ENCODE results near the gene ACAP3. TPM values are rescaled to one million over a fixed set of nuclear protein-coding genes. Genes with fewer than 3 reads are reported as not detected.

The ACAP3 gene
- total RNA-seq, 1 donor from 2014 or later = 49.7 TPM

DNA sequence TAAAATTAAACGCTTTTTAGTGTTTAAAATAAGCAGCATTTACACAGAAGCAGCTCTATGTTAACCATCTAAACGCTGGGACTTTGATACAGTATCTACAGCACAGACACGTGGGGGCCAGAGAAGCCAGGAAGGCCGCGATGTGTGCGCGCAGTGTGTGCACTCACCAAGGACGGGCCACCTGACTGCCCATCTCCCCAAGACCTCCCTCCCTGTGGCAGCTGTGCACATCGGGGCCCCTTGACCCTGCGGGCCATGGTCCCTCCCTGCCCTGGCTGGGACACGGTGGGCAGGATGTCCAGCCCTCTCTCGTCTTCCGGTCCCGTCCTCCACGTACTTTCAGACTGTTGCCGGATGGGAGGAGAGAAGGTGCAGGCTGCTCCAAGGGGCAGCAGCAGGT lies 27.6 kb upstream of the ACAP3 start:
- TF ChIP-seq, protein P1, sequence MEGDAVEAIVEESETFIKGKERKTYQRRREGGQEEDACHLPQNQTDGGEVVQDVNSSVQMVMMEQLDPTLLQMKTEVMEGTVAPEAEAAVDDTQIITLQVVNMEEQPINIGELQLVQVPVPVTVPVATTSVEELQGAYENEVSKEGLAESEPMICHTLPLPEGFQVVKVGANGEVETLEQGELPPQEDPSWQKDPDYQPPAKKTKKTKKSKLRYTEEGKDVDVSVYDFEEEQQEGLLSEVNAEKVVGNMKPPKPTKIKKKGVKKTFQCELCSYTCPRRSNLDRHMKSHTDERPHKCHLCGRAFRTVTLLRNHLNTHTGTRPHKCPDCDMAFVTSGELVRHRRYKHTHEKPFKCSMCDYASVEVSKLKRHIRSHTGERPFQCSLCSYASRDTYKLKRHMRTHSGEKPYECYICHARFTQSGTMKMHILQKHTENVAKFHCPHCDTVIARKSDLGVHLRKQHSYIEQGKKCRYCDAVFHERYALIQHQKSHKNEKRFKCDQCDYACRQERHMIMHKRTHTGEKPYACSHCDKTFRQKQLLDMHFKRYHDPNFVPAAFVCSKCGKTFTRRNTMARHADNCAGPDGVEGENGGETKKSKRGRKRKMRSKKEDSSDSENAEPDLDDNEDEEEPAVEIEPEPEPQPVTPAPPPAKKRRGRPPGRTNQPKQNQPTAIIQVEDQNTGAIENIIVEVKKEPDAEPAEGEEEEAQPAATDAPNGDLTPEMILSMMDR (IDR thresholded peaks at IDR 0.05; ENCODE audit: borderline replicate concordance) = no peak
- Histone ChIP-seq H3K4me3 (no peak overlapping the region), H3K27ac (replicated peaks) (no peak overlapping the region), H3K27me3 (ENCODE audit: low read depth) (no peaks in the 10 kb centered on the region), H3K9me3 (replicated peaks) (no peaks in the 10 kb centered on the region), H3K36me3 (peaks cover 46% of the 10 kb centered on the region), H3K4me1 (peaks cover 13% of the 10 kb centered on the region)
- intact Hi-C loops (cut with micrococcal nuclease) = no loop called here
- no peak for DNase-seq

DNA sequence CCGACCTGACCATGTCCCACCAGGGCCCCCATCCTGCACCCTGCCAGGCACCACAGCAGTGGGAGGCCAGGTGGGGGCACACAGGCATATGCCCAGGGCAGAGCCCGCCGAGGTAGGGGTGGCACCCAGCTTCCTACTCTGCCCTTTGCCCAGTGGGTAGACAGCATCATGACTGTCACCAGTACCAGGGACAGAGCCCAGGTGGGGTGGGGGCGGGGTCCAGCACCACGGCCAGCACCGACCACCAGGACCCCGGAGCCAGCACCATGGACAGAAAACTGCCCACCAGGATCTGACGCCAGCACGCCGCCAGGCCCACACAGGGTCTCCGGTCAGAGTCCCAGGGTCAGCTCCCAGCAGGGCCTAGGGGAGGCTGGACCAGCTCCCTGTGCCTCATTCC lies 27.1 kb upstream of the ACAP3 start:
- Histone ChIP-seq H3K27me3 (ENCODE audit: low read depth) (no peaks in the 10 kb centered on the region), H3K27ac (replicated peaks) (no peak overlapping the region), H3K36me3 (peaks cover 41% of the 10 kb centered on the region), H3K9me3 (replicated peaks) (no peaks in the 10 kb centered on the region), H3K4me1 (peaks cover 17% of the 10 kb centered on the region), H3K4me3 (no peak overlapping the region)
- DNase-seq = no peak
- intact Hi-C loops (cut with micrococcal nuclease) = no loop called here
- TF ChIP-seq, protein P1 (IDR thresholded peaks at IDR 0.05; ENCODE audit: borderline replicate concordance) = no peak

DNA sequence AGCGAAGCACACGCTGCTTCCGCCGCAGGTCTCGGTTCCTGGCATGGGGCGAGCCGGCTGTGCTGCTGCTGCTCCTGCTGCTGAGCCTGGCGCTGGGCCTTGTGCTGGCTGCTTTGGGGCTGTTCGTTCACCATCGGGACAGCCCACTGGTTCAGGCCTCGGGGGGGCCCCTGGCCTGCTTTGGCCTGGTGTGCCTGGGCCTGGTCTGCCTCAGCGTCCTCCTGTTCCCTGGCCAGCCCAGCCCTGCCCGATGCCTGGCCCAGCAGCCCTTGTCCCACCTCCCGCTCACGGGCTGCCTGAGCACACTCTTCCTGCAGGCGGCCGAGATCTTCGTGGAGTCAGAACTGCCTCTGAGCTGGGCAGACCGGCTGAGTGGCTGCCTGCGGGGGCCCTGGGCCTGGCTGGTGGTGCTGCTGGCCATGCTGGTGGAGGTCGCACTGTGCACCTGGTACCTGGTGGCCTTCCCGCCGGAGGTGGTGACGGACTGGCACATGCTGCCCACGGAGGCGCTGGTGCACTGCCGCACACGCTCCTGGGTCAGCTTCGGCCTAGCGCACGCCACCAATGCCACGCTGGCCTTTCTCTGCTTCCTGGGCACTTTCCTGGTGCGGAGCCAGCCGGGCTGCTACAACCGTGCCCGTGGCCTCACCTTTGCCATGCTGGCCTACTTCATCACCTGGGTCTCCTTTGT lies 26.0 kb upstream of the ACAP3 start:
- intact Hi-C loops (cut with micrococcal nuclease) = no loop called here
- no peak for DNase-seq
- H3K27ac ChIP-seq (replicated peaks) = no peak overlapping the region

DNA sequence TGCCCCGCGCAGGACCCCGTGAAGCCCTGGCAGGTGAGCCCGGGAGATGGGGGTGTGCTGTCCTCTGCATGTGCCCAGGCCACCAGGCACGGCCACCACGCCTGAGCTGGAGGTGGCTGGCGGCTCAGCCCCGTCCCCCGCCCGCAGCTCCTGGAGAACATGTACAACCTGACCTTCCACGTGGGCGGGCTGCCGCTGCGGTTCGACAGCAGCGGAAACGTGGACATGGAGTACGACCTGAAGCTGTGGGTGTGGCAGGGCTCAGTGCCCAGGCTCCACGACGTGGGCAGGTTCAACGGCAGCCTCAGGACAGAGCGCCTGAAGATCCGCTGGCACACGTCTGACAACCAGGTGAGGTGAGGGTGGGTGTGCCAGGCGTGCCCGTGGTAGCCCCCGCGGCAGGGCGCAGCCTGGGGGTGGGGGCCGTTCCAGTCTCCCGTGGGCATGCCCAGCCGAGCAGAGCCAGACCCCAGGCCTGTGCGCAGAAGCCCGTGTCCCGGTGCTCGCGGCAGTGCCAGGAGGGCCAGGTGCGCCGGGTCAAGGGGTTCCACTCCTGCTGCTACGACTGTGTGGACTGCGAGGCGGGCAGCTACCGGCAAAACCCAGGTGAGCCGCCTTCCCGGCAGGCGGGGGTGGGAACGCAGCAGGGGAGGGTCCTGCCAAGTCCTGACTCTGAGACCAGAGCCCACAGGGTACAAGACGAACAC lies 25.2 kb upstream of the ACAP3 start:
- Histone ChIP-seq H3K27ac (replicated peaks) (no peak overlapping the region), H3K9me3 (replicated peaks) (no peaks in the 10 kb centered on the region), H3K27me3 (ENCODE audit: low read depth) (no peaks in the 10 kb centered on the region), H3K36me3 (peaks cover 35% of the 10 kb centered on the region), H3K4me1 (peaks cover 30% of the 10 kb centered on the region), H3K4me3 (no peak overlapping the region)
- intact Hi-C loops (cut with micrococcal nuclease) = no loop called here
- TF ChIP-seq, protein P1 (IDR thresholded peaks at IDR 0.05; ENCODE audit: borderline replicate concordance) = no peak
- no peak for DNase-seq

More for the DNA sequence above, 26.0 kb upstream of the ACAP3 start:
- Histone ChIP-seq H3K27me3 (ENCODE audit: low read depth) (no peaks in the 10 kb centered on the region), H3K4me1 (peaks cover 22% of the 10 kb centered on the region), H3K9me3 (replicated peaks) (no peaks in the 10 kb centered on the region), H3K36me3 (peaks cover 35% of the 10 kb centered on the region), H3K4me3 (no peak overlapping the region)
- TF ChIP-seq, protein P1 (IDR thresholded peaks at IDR 0.05; ENCODE audit: borderline replicate concordance) = no peak

DNA sequence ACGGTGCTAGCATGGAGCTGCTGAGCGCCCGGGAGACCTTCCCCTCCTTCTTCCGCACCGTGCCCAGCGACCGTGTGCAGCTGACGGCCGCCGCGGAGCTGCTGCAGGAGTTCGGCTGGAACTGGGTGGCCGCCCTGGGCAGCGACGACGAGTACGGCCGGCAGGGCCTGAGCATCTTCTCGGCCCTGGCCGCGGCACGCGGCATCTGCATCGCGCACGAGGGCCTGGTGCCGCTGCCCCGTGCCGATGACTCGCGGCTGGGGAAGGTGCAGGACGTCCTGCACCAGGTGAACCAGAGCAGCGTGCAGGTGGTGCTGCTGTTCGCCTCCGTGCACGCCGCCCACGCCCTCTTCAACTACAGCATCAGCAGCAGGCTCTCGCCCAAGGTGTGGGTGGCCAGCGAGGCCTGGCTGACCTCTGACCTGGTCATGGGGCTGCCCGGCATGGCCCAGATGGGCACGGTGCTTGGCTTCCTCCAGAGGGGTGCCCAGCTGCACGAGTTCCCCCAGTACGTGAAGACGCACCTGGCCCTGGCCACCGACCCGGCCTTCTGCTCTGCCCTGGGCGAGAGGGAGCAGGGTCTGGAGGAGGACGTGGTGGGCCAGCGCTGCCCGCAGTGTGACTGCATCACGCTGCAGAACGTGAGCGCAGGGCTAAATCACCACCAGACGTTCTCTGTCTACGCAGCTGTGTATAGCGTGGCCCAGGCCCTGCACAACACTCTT lies 24.5 kb upstream of the ACAP3 start:
- no peaks in the 10 kb centered on the region for H3K27me3 ChIP-seq (ENCODE audit: low read depth)
- H3K4me1 ChIP-seq = peaks cover 37% of the 10 kb centered on the region
- intact Hi-C loops (cut with micrococcal nuclease) = no loop called here
- no peak overlapping the region for H3K27ac ChIP-seq (replicated peaks)
- H3K4me3 ChIP-seq = no peak overlapping the region
- no peak for DNase-seq
- H3K36me3 ChIP-seq = peaks cover 35% of the 10 kb centered on the region
- no peaks in the 10 kb centered on the region for H3K9me3 ChIP-seq (replicated peaks)
- TF ChIP-seq, protein P1 (IDR thresholded peaks at IDR 0.05; ENCODE audit: borderline replicate concordance) = no peak

Measured in left ventricle myocardium inferior (tissue), 1 donor.